ENCODE results near the gene PHC3.
A peak's percentile ranks its signal among the peaks of the same experiment; 100 is the strongest.

Gene PHC3

DNA sequence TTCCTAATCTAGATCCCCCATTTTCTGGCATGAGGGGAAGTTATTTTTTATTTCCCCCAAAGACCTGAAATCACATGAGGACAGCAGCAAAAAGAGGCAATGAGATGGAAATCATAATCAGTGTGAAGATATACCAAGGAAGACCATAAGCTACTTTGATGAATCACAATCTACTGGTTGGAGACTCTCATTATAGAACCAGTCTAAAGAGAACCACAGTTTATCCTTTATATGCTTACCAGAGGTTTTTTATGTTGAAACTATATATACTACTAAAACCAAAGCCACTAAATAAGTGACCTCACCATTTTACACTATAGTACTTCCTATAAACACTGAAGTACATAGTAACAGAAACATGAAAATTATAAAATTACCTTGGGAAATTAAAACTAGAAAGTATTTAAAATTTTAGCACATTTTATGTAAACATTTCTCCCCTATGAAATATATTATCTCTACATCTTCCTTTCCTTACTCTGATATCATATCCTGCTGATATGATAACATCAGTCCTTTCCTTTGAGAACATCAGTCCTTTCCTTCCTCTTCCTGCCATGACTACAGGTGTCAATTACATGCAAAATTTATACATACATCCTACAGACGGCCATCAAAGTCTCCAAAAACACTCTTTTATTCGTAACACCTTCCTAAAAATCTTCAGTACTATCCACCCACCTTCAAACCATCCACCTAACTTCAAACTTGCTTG lies 71.8 kb downstream of the PHC3 start:
- Mint-ChIP-seq H3K9me3 (no peaks in the 10 kb centered on the region), H3K27me3 (no peaks in the 10 kb centered on the region), H3K36me3 (peaks cover 31% of the 10 kb centered on the region), H3K4me3 (peak overlapping the region; percentile 2), H3K4me1 (peaks cover 40% of the 10 kb centered on the region), H3K27ac (peak overlapping the region; percentile 36)

DNA sequence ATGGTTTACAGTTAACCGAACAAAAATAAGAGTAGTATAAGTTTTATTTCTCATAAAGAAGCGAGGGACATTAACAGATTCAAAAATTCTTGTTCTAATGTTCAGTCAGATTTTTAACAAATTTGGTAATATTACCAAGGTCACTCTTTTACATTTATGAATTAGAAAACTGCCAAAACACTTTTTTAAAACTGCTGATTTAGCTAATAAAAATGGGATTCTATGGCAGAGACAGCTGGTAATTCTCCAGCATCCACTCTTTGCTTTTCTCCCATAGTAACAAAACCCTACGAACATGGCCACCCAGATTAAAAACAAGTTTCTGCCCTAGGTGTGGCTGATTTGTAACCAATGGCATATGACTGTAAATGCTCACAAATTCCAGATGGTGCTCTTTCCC lies 72.6 kb downstream of the PHC3 start:
- H3K27me3 Mint-ChIP-seq, result no peaks in the 10 kb centered on the region
- peaks cover 40% of the 10 kb centered on the region for H3K4me1 Mint-ChIP-seq
- no peak overlapping the region for H3K4me3 Mint-ChIP-seq
- H3K36me3 Mint-ChIP-seq, result peaks cover 31% of the 10 kb centered on the region
- H3K27ac Mint-ChIP-seq, result peak overlapping the region; percentile 31
- no peaks in the 10 kb centered on the region for H3K9me3 Mint-ChIP-seq

DNA sequence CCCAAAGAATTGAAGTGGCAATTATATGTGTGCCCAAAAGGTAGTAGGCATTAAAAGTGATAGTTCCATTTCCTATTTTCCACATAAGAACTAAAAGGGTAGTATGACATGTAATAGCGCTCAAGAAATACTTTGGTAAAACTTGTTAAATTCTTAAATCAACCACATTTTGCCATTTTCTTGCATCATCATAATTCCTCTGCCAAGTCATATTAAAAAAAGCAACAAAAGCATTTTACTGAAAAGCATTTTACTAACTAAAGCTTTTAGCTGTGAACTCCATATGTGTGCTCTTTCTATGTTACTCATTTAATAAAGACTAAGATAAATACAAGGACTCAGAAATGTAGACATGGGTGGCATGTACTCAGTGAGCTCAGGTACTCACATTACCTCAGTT lies 73.6 kb downstream of the PHC3 start:
- Mint-ChIP-seq H3K4me1 (peaks cover 36% of the 10 kb centered on the region), H3K36me3 (peaks cover 27% of the 10 kb centered on the region), H3K27me3 (no peaks in the 10 kb centered on the region)

GRCh38 chr3:170102431-170102830 lies 79.1 kb downstream of the PHC3 start:
- no peak overlapping the region for H3K27ac Mint-ChIP-seq
- H3K4me3 Mint-ChIP-seq, result no peak overlapping the region
- peaks cover 29% of the 10 kb centered on the region for H3K4me1 Mint-ChIP-seq
- H3K27me3 Mint-ChIP-seq, result no peaks in the 10 kb centered on the region
- H3K9me3 Mint-ChIP-seq, result no peaks in the 10 kb centered on the region
- peaks cover 17% of the 10 kb centered on the region for H3K36me3 Mint-ChIP-seq

More for the DNA sequence above, 73.6 kb downstream of the PHC3 start:
- Mint-ChIP-seq H3K27ac (no peak overlapping the region), H3K9me3 (no peaks in the 10 kb centered on the region), H3K4me3 (no peak overlapping the region)

GRCh38 chr3:170100944-170101343 lies 80.6 kb downstream of the PHC3 start:
- Mint-ChIP-seq H3K4me1 (peaks cover 27% of the 10 kb centered on the region), H3K36me3 (peaks cover 22% of the 10 kb centered on the region), H3K9me3 (no peaks in the 10 kb centered on the region), H3K4me3 (no peak overlapping the region), H3K27me3 (no peaks in the 10 kb centered on the region), H3K27ac (peak overlapping the region; percentile 87)

DNA sequence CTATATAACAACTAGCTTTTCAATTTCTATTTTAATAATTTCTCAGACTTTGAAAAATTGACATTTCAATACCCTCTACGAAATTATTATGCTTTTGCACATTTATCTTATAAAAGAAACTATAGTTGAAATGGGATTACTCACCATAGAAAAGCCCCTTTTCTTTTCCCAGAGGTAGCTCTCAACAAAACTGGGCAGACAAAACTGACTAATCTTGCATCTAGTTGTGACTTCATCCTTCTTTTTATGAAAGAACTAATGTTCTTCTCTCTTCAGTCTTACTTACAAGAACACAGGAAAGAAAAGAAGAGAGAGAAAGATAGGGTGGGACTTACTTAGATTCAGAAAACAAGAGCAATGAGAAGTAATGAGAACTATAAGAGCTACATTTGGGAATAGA lies 82.8 kb downstream of the PHC3 start:
- Mint-ChIP-seq H3K36me3 (peaks cover 31% of the 10 kb centered on the region), H3K4me1 (peaks cover 43% of the 10 kb centered on the region), H3K27me3 (no peaks in the 10 kb centered on the region), H3K27ac (peak overlapping the region; percentile 91), H3K9me3 (no peaks in the 10 kb centered on the region), H3K4me3 (peak overlapping the region; percentile 37)

DNA sequence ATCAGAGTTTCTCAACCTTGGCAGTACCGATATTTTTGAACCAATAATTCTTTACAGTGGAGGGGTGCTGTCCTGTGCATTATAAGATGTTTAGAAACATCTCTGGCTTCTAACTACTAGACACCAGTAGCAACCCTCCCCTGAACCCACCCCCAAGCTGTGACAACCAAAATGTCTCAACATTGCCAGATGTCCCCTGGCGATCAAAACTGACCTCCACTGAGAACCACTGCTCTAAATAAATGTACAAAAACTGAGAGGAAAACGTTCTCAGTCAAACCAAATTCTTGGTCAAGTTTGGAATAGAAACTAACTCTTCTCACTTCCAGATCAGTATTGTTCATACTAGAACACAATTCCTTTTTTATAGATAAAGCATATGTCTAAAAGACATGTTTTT lies 85.2 kb downstream of the PHC3 start:
- peak overlapping the region; percentile 21 for H3K27ac Mint-ChIP-seq
- no peaks in the 10 kb centered on the region for H3K27me3 Mint-ChIP-seq
- peaks cover 27% of the 10 kb centered on the region for H3K36me3 Mint-ChIP-seq

GRCh38 chr3:170095771-170096170 lies 85.8 kb downstream of the PHC3 start:
- H3K36me3 Mint-ChIP-seq, result peaks cover 30% of the 10 kb centered on the region
- H3K27ac Mint-ChIP-seq, result peak overlapping the region; percentile 76
- no peaks in the 10 kb centered on the region for H3K27me3 Mint-ChIP-seq
- H3K9me3 Mint-ChIP-seq, result no peaks in the 10 kb centered on the region
- peaks cover 37% of the 10 kb centered on the region for H3K4me1 Mint-ChIP-seq
- H3K4me3 Mint-ChIP-seq, result no peak overlapping the region

More for the DNA sequence above, 85.2 kb downstream of the PHC3 start:
- Mint-ChIP-seq H3K9me3 (no peaks in the 10 kb centered on the region), H3K4me3 (no peak overlapping the region), H3K4me1 (peaks cover 37% of the 10 kb centered on the region)

DNA sequence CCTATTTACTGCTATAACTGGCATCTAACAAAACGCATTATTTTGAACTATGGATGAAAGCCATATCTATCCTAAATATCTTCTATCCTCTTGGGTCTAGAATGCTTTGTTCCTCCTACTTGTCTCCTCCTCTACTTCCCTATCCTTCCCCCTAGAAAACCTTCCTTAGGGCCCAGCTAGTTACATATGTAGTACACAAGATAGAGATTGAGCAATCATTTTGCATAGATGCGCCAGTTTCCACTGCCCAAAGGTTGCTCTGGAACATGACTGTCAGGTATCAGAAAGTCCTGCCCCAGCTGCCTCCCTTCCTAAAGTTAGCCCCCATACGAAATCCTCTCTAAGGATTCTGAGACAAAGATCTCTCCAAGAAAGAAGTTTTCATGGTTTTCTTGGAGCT lies 88.6 kb downstream of the PHC3 start:
- peaks cover 17% of the 10 kb centered on the region for H3K4me1 Mint-ChIP-seq
- no peaks in the 10 kb centered on the region for H3K27me3 Mint-ChIP-seq
- peaks cover 23% of the 10 kb centered on the region for H3K36me3 Mint-ChIP-seq
- H3K9me3 Mint-ChIP-seq, result no peaks in the 10 kb centered on the region
- no peak overlapping the region for H3K4me3 Mint-ChIP-seq
- H3K27ac Mint-ChIP-seq, result peak overlapping the region; percentile 5

- no peaks in the 10 kb centered on the region for H3K27me3 Mint-ChIP-seq
- no peak overlapping the region for H3K4me3 Mint-ChIP-seq
- H3K9me3 Mint-ChIP-seq, result no peaks in the 10 kb centered on the region
- peak overlapping the region; percentile 69 for H3K27ac Mint-ChIP-seq
- peaks cover 17% of the 10 kb centered on the region for H3K36me3 Mint-ChIP-seq
- peaks cover 12% of the 10 kb centered on the region for H3K4me1 Mint-ChIP-seq
Measured at GRCh38 chr3:170090601-170090981, 90.9 kb downstream of the PHC3 start.

GRCh38 chr3:170089862-170090600 lies 91.5 kb downstream of the PHC3 start:
- no peaks in the 10 kb centered on the region for H3K27me3 Mint-ChIP-seq
- peaks cover 8% of the 10 kb centered on the region for H3K4me1 Mint-ChIP-seq
- no peak overlapping the region for H3K4me3 Mint-ChIP-seq
- H3K27ac Mint-ChIP-seq, result peak overlapping the region; percentile 69
- H3K9me3 Mint-ChIP-seq, result no peaks in the 10 kb centered on the region
- peaks cover 16% of the 10 kb centered on the region for H3K36me3 Mint-ChIP-seq

DNA sequence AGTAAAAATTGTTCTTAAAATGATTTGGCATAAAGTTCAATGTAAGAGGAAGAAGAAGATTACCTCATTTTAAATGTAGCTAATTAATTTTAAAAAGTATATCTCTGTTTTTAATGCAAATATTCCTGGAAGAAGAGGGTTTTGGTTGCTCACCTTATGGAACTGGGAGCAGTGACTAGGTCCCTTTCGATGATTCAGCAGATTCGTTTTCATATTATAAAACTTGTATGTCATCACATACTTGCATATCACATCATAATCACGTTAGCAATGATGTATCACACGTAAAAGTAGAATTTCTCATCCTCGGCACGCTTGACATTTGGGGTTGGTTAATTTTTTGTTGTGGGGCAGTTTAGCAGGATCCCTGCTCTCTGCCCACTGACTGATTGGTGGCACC lies 96.1 kb downstream of the PHC3 start:
- no peak overlapping the region for H3K4me3 Mint-ChIP-seq
- H3K27ac Mint-ChIP-seq, result peak overlapping the region; percentile 65
- H3K4me1 Mint-ChIP-seq, result no peaks in the 10 kb centered on the region
- no peaks in the 10 kb centered on the region for H3K27me3 Mint-ChIP-seq
- H3K9me3 Mint-ChIP-seq, result no peaks in the 10 kb centered on the region
- peaks cover 13% of the 10 kb centered on the region for H3K36me3 Mint-ChIP-seq

DNA sequence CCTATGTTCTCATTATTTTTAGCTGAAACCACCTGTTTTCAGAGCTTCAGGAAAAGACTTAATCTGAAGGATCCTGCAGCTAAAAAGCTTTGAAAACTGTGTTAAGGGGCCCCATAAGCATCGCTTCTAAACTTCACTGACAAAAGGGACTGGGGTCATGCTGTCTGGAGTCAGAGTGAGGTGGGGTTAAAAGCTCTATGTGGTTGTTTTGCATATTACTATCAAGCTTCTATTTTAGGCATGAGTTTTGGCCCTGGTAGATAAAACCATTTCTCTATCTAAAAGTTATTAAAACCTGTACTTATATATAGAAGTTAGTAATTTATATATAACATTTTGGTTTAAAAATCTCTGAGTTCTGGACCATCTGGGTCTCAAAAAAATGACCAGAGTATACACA lies 98.2 kb downstream of the PHC3 start:
- no peaks in the 10 kb centered on the region for H3K9me3 Mint-ChIP-seq

DNA sequence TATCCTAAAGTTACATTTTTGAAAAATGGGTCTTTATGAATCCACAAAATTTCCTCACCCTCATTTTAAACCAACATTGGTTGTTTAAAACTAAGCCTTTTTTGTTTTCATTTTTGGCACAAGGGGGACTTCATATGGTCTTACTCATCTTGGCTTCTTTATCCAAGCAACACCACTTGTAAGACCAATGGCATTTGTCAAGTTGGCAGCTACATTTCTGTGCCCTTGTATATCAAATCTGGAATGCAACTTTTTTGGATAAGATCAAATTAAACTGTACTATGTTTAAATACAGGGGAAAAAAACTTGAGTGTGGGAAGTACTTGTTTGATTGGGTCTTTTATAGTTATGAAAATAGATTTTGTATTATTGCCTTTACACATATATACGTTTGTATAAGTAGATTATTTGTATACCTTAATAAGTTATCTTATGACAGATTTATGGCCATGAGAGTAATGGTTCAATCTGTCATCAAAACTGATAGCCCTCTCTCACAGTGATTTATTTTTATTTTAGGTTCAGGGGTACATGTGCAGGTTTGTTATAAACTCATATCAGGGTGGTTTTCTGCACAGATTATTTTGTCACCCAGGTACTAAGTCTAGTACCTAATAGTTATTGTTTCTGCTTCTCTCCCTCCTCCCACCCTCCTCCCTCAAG lies 100.3 kb downstream of the PHC3 start:
- Mint-ChIP-seq H3K27ac (no peak overlapping the region), H3K4me1 (peaks cover 4% of the 10 kb centered on the region), H3K36me3 (peaks cover 9% of the 10 kb centered on the region), H3K9me3 (no peaks in the 10 kb centered on the region), H3K27me3 (no peaks in the 10 kb centered on the region), H3K4me3 (no peak overlapping the region)

More for the DNA sequence above, 98.2 kb downstream of the PHC3 start:
- H3K36me3 Mint-ChIP-seq, result peaks cover 10% of the 10 kb centered on the region
- no peaks in the 10 kb centered on the region for H3K4me1 Mint-ChIP-seq
- no peak overlapping the region for H3K4me3 Mint-ChIP-seq
- H3K27ac Mint-ChIP-seq, result peak overlapping the region; percentile 69
- H3K27me3 Mint-ChIP-seq, result no peaks in the 10 kb centered on the region

DNA sequence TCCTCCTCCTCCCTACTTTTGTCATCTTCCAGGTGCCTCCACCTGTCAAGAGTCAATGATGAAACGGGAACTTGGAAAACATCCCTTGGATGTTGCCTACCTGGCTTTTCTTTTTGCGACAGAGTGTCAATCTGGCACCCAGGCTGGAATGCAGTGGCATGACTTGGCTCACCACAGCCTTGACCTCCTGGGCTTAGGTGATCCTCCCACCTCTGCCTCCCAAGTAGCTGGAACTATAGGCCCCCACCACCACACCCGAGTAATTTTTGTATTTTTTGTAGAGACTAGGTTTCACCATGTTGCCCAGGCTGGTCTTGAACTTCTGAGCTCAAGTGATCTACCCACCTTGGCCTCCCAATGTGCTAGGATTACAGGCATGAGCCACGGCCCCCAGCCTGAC lies 100.9 kb downstream of the PHC3 start:
- H3K4me1 Mint-ChIP-seq, result peaks cover 4% of the 10 kb centered on the region
- H3K27ac Mint-ChIP-seq, result peak overlapping the region; percentile 76
- peaks cover 8% of the 10 kb centered on the region for H3K36me3 Mint-ChIP-seq
- no peak overlapping the region for H3K4me3 Mint-ChIP-seq
- H3K27me3 Mint-ChIP-seq, result no peaks in the 10 kb centered on the region
- no peaks in the 10 kb centered on the region for H3K9me3 Mint-ChIP-seq
